ENCODE data around the gene CCT4.
"Not testable (repeated sequence)": the region's sequence is repeated elsewhere in the genome, so short reads cannot be mapped to it uniquely, and the experiment has no call there.

The CCT4 gene

GRCh38 chr2:61877571-61878245 is 10.7 kb downstream of the CCT4 start:
- DNase-seq: no peak

- DNase-seq: no peak
Observed at GRCh38 chr2:61876400-61876799, 12.1 kb downstream of the CCT4 start.

GRCh38 chr2:61866482-61867089 is 21.9 kb downstream of the CCT4 start:
- DNase-seq: not testable (repeated sequence)

- DNase-seq: no peak
Observed at GRCh38 chr2:61862085-61862484, 26.4 kb downstream of the CCT4 start.

DNA sequence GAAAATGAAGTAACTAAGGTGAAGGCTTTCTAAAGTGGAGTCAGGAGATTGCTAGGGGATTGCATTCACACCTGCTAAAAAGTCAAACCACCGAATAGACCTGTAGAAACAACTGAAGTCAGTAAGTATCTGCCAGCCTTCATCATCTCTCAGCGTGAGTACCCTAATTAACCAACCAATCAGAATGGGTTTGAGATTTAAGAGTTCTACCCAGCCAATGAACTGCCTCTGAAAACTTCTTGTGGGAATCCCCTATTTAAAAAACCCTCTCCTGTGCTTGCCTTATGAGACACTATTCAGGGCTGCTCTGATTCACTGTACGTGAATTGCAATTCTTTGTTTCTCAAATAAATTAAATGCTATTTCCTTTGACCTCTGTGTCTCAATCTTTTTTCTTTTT is 31.2 kb downstream of the CCT4 start:
- DNase-seq: no peak

GRCh38 chr2:61855318-61855613 is 33.2 kb downstream of the CCT4 start:
- DNase-seq: no peak

DNA sequence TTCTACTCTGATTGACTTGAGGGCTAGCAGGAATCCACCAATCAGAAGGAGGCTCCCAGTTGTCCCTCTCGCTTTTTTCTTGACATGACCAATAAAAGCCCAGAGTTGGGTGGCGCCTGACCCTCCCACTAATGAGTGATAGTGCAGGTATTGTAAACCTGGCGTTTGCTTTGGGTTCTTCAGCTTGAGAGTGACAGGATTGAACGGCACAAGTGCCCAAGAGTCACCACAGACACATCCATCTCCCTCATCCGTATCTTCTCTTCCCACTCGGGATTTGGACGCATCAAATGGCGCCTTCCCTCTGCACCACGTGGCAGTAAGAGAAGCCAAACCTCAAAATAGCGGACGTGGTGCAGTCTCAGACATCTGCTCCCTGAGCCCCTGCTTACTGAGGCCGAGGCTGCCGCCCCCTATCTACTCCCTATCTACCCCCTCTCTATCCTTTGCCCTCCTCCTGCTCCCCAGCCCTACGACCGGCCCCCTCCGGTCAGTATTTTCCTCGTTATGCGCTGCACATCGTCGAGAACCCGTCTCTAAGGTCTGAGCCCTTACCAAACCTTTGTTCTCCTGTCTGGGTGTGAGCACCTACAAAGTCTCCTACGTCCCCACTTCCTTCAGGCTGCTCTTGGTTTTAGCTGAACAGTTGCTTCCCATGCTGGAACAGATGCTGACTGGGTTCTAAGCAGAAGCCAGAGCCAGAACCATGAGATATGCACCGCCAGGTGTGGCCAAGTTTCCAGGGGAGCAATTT is 33.7 kb downstream of the CCT4 start:
- peak; percentile 98 for DNase-seq

DNA sequence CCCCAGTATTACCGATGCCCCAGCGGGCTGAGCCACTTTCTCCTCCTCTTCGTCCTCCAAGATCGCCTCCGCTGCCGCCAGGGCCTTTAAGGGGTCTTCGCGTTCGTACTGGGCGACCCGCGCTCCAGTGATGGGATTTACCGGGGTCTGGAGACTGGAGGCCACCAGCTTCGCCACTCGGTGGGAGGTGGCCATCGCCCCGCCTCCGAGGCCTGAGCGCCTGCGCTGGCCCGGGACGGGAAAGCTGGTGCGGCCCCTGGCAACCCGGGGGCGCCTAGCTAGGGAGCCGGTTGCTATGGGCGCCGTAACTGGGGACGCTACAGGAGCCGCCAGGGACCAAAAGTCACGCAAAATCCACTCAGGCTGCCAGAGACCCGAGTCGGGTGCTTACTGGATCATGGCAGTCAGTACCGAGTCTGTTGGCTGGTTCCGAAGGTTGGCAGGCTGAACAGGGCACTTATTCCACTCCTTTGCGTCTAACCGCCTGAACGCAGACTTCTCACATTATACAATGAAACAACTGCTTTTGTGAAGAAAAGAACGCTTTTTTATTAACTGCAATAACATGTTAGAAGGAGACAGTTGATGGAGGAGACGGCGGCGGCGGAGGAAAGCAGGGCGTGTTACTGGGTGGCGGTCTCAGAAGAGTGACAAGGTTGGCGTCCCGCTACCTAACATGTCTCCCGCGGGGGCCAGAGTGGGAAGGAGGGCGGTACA is 34.5 kb downstream of the CCT4 start, which contains the start of gene FAM161A:
Gene FAM161A, minus strand, starts transcription at position 214 of the 717 bp plus-strand sequence. Its CDS starts 19 bp downstream, at position 195.
- DNase-seq: peak; percentile 61

GRCh38 chr2:61853086-61853846 is 35.2 kb downstream of the CCT4 start:
- DNase-seq: peak; percentile 33

DNA sequence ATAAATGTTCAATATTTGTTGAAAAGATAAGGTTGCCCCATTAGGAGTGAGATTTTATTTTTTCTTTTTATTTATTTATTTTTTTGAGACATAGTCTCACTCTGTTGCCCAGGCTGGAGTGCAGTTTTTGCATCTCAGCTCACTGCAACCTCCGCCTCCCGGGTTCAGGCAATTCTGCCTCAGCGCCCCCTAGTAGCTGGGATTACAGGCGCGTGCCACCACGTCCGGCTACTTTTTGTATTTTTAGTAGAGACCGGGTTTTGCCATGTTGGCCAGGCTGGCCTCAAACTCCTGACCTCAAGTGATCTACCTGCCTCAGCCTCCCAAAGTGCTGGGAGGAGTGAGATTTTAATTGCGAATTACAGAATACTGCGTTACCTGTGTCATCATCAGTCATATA is 37.2 kb downstream of the CCT4 start:
- DNase-seq: not testable (repeated sequence)

DNA sequence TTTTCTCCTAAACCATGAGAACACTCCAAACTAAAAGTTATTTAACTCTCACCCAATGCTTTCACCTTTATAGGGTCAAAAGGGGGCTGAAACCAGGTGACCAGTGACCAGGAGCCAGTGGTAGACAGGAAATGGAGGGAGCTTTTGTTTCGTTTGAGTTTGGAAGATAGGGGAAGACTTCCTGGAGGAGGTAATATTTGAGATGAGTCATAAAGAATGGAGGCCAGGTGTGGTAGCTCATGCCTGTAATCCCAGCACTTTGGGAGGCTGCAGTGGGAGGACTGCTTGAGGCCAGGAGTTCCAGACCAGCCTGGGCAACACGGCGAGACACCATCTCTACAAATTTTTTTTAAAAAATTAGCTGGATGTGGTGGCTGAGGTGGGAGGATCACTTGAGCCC is 43.1 kb downstream of the CCT4 start:
- no peak for DNase-seq

DNA sequence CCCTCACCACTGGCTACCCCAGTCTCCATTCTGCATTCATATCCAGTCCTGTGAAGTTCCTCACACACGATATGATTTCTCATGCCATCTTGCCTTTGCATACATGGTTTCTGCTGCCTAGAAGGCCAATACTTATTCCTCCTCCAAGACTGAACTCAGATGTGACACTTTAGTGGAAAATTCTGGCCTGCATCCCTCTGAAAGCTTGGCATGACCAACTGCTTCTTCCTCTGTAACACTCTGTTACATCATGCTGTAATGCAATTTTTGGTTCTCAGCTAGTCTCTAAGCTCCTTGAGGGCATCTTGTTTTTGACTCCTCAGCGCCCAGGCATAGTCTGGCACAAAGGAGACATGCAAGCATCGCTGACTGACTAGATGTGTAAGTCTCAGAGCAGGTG is 47.2 kb downstream of the CCT4 start:
- no peak for DNase-seq

GRCh38 chr2:61834893-61835292 is 53.6 kb downstream of the CCT4 start:
- no peak for DNase-seq

DNA sequence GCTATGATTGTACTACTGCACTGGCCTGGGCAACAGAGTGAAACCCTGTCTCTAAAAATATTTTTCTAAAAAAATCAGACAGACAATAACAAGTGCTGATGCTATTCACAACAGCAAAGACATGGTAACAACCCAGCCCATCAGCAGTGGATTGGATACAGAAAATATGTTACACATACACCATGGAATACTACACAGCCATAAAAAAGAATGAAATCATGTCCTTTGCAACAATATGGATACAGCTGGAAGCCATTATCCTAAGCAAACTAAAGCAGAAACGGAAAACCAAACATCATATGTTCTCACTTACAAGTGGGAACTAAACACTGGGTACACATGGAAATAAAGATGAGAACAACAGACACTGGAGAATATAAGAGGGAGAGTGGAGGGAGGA is 54.5 kb downstream of the CCT4 start:
- no peak for DNase-seq

- DNase-seq: no peak
Observed at GRCh38 chr2:61832183-61832841, 56.1 kb downstream of the CCT4 start.

DNA sequence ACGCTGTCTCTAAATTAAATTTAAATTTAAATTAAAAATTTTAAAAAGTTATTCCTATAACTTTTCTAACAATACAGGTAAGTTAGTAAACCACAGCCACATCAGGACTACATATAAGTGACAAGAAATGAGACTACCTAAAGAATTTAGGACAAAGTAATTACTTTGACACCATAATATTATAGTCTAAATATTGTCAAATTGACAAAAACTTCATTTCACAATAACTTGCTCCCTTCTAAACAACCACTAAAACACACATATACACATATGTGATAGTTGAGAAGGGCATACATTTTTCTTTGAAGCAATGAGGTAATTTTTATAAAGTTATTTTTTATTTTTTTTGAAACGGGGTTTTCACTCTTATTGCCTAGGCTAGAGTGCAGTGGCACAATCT is 66.2 kb downstream of the CCT4 start:
- no peak for DNase-seq
